Measurements from ENCODE around the gene CALM1. TPM values are rescaled to one million over a fixed set of nuclear protein-coding genes. Genes with fewer than 3 reads are reported as not detected.
A peak's percentile ranks its signal among the peaks of the same experiment; 100 is the strongest.

Gene CALM1
- total RNA-seq, 1 experiment from 2014 or later = 350 TPM

DNA sequence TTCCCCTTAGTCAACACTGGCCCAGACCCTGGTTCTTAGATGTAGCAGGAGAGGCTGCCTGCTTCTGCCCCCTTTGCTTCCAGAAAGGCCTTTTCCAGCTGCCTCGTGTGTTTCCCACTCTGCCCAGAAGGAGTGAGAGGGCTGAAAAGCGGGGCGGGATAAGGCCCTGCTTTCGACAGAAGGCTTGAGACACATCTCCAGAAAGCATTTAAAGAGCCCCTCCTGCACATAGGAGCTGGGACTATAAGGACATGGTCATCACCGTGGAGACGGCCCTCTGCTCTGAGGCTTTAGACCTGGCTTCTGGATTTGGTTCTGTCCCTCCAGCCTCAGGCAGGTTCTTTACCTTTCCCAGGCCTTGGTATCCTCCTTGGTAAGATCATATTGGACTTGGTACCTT lies 11.9 kb downstream of the CALM1 start:
- DNase-seq (ENCODE audit: low read depth) = no peak

DNA sequence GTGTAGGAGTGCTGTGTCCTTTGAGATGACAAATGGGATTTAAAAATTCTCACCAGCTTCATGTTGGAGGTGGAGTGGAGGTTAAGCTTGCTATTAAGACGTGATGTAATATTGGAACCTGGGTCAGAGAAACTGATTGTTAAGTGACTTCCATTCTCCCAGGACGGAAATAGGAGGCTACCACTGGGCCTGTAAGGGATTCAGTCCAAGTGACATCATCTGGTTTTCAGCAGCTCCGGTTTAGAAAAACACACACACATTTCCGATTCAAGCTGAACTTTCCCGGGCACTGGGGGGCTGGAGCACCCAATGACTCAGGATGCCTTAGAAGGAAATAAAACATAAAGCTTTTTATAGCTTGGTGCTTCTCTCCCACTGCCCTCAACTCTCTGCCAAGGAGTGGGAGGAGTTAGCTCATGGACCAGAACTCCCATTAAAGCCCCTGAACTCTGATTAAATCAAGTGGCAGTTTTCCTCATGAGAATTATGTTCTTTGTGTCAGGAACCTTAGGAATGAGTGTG lies 12.4 kb downstream of the CALM1 start:
- peak; percentile 94 for DNase-seq (ENCODE audit: low read depth)

DNA sequence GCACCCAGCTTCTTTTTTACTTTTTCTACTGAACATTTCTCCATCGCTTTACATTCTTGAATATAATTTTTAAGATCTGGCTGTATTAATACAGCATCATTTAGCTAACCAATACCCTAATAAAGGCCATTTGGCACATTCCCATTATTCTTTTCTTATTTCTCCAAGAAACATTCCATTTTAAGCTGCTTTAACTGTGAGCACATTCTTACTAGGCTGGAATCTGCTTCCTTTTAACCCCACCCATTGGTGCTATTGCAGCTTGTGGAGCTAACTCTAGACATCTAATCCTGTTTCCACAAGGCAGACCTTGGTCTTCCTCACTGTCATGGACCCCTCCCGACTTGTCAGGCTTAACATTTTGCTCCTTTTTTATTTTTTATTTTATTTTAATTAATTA lies 15.2 kb downstream of the CALM1 start:
- no peak for DNase-seq (ENCODE audit: low read depth)

DNA sequence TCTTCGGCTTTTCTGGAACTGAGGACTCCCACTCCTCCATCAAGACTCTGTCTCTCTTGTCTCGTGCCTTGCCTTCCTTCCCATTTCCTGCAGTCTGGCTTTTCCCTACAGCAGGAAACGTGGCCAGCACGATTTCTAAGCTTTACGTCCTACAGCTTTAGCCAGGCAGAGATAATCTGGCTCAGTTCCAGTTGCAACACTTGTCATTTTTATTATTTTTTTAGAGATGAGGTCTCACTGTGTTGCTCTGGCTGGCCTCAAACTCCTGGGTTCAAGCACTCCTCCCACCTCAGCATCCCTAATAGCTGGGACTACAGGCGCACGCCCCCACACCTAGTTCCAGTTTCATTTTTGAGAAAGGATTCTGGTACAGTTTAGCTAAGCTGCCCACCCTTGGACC lies 19.9 kb downstream of the CALM1 start:
- no peak for DNase-seq (ENCODE audit: low read depth)

DNA sequence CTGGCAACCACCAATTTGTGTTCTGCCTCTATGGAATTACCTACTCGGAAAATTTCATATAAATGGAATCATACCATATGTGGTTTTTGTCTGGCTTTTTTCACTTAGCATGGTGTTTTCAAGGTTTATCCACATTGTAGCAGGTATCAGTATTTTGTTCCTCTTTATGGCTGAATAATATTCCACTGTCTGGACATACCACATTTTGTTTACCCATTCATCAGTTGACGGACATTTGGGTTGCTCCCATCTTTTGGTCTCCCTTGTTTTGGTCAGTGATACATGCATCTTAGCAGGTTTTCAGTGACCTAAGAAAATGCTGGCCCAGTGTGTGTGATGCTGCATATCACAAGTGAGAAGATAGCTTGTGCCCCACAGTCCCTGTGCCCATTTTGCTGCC lies 21.2 kb downstream of the CALM1 start:
- DNase-seq (ENCODE audit: low read depth) = no peak

DNA sequence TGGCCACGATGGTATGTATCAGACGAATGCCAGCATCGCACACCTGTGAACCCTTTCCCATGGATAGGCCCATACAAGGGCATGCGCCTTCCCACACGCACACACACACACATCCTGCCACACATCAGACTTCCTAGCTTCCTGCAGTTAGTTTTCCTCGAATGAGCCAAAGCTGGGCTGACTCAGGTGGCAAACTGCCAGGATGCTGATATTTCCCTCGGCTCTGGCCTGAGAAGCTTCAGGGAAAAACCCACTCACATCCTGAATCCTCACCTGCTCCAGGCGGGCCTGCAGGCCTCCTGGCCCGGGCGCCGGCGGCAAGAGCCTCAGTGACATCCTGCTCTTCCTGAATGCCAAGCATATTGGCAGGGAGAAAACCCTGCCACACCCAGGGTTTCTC lies 22.4 kb downstream of the CALM1 start:
- peak; percentile 94 for DNase-seq (ENCODE audit: low read depth)

DNA sequence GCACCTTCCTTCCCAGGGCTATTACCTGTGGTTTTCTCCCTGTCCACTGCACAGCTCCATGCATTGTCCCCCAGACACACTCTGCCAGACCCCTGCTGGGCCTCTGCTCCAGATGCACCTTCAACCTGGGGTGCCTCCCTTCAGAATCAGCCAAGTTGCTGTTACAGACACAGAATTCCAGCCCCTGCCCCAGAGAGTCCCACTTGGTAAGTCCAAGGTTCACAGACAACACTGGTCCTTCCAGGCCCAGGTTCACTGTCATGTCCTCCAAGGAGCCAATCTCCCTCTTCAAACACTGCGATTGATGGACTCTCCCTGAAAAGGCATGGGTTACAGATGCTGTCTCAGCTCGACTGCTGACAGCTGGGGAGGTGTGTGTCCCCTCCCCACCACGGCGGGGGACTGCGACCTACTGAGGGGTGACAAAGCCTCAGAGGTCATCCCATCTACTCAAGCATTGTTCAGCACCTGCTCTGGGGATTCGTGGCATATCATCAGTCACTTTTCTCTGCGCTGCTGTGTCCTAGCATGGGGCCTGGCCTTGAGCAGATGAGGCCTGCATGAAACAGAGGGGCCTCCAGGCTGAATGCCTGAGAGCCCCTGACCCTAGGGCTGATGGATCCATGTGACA lies 24.3 kb downstream of the CALM1 start:
- DNase-seq (ENCODE audit: low read depth) = no peak

DNA sequence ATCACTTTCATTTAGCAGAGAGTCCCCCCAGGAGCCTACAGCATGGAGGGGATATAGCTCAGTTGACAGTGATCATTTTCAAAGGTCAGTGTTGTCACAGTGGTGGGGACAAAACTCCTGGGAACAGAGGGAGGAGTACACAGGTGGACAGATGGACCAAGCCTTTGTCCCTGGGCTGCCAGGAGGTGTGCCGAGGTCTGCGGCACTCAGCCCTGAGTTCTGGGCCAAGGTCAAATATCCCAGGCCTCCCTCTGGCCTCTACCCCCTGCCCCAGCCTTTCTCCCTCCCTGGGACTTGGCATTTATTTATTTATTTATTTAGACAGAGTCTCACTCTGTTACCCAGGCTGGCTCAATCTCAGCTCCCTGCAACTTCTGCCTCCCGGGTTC lies 24.8 kb downstream of the CALM1 start:
- no peak for DNase-seq (ENCODE audit: low read depth)

DNA sequence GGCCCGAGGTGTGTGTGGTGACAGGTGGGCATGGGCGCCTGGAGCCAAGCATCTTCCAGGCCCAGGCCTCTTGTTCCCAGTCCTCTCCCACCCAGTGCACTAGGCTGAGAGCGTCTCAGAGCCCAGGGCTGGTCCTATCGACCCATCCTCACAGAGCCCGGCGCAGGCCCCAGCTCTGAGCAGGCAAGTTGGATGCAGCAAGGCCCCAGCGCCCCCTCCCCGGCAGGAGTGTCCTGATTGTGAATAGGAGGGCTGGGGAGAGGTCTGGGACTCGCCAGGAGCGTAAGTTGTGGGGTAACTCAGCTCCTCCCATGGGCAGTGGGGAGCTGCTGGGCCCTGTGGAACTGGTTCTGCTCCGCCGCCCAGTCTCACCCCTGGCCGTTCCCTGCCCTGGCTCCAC lies 26.3 kb downstream of the CALM1 start:
- DNase-seq (ENCODE audit: low read depth) = no peak

DNA sequence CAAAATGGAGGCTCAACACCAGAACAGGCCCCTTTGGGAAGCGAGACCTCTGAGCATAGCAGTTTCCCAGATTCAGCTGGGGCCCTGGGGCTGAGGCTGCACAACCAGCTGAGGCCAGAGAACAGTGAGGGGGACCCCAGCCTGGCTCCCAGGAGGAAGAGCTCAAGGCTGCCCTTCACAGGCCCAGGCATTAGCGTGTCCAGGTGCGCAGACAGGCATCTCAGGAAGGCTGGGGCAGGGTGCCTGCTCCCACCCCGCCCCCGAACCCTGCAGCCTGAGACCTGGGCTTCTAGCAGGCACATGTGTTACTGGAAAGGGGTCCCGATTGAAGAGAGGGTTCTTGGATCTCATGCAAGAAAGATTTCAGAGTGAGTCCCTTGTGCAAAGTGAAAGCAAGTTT lies 27.2 kb downstream of the CALM1 start:
- no peak for DNase-seq (ENCODE audit: low read depth)

DNA sequence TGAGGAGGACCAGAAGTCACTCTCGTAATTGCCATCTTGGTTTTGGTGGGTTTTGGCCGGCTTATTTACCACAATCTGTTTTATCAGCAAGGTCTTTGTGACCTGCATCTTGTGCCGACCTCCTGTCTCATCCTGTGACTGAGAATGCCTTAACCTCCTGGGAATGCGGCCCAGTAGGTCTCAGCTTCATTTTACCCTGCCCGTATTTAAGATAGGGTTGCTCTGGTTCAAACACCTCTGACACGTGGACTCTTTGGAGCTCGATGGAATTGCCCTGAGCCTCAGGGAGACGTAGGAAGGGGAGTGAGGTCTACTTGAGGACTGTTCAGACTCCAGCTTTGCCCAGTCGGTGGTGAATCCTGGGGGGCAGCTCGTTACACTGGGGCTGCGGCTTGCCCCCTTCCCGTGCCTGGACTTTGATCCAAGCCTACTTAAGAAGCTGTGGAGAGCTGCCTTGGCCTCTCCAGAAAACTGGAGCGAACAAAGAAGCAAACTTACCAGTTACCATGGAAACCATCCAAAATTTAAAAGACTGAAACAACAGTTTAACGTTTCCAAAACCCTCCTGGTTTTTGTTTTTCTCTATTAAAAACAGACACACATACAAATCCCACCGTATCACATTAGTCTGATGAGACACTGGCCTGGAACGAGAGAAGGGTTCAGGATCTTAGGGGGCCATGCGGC lies 28.0 kb downstream of the CALM1 start:
- DNase-seq (ENCODE audit: low read depth) = no peak

DNA sequence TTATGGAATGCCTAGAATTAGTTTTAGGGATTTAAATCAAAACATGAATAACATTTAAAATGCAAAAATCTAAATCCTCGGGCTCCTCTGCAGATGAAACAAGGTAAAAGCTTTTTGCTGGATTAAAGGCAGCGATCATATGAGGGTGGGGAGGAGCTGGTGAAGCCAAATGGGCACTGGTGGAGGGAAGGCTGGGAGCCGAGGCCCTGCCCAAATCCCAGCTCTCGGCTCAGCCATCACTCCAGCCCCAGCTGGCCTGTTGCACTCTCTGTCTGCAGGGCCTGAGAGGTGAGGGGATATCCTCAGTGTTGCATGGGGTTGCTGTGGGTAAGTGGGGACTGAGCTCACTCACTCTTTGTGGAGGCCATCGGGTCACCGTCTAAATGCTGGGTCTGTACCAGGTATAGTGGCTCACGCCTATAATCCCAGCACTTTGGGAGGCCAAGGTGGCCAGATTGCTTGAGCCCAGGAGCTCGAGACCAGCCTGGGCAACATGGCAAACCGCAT lies 28.6 kb downstream of the CALM1 start:
- no peak for DNase-seq (ENCODE audit: low read depth)

DNA sequence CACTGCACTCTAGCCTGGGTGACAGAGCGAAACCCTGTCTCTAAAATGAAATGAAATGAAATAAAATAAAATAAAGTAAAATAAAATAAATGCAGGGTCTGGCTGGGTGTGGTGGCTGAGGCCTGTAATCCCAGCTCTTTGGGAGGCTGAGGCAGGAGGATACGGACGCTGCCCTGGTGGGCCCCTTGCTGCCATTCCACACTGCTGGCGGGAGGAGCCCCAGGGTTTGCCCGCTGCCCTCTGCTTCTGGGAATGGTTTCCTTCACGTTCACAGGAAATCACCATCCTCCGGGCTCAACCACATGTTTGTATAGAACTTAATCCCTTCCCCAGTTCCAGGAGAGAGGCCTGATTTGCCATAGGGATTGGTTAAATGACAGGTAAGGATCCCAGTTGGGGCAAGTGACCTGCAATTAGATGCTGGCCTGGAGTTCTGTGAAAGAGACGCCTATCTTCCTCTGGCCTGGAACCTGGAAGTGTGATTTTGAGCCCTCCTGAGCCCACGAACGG lies 29.3 kb downstream of the CALM1 start:
- DNase-seq (ENCODE audit: low read depth) = no peak

DNA sequence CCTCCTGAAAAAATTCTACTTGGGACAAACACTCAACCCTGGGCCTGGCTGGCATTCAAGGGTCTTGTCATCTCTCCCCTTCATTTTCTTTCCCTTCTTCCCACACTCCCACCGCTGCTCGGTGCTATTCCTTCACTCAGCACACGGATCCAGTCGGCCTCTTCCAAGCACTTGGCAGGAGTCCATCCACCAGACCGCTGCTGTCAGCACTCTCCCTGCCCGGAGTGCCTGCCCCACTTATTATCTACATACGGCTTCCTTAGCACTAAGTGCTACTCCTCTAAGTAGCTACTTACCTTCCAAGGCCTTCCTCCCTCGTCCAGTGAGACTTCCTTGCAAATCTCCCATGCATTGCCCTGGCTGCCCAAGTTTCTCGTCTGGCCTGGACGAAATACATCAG lies 29.8 kb downstream of the CALM1 start:
- no peak for DNase-seq (ENCODE audit: low read depth)

DNA sequence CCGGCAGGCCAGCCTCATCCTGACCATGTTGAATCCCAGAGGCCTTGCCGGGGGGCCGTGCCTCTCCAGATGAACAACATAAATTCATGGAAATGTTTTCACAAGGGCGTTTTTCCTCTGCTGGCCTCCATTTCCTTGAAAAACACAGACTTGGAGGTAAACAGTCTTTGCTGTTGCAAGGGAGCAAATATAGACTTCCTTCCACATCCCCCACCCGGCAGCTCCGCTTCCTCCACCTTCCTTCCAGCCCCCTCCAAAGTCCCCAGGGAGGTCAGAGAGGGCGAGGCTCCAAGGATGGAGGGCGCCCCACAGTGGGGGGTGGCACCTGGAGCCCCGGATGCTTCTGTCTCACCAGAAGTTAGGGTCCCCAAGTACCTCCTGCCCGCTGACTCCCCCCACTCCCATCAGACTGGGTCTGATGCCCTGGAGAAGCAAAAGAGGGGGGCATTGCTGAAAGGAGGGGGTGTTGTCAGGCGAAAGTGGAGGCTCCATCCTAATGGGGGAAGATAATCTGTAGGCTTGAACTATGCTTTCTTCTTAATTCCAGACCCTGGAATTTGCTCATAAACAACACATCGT lies 31.1 kb downstream of the CALM1 start:
- DNase-seq (ENCODE audit: low read depth) = no peak

DNA sequence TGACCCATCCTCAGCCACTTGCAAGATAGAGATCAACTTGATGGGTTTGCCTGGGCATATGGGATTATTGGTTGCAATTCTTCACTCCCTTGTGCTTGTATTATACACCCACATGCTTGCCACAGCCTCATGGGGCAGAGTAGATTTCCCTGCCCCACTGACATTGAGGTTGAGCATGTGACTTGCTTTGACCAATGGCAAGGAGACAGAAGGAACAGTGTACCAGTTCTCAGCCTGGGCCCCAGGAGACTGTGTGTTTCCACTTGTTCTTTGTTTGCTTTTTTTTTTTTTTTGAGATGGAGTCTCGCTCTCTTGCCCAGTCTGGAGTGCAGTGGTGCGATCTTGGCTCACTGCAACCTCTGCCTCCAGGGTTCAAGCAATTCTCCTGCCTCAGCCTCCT lies 31.8 kb downstream of the CALM1 start:
- DNase-seq (ENCODE audit: low read depth) = no peak

DNA sequence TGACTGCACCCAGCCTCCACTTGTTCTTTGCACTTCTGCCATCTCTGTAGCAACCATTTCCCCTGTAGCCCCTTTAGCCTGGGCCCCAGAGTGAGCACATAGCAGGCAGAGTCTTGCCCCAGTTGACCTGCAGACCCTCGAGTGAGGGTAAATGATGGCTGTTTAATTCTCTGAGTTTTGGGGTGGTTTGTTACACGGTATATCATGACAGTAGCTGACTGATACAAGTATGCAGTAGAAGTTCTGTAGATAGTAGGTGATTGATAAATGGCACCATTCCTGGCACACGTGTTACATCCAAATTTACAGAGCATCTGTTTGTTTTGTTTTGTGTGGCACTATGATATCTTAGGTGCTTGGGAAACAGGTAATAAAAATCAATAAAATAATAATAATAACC lies 32.4 kb downstream of the CALM1 start:
- DNase-seq (ENCODE audit: low read depth) = no peak

DNA sequence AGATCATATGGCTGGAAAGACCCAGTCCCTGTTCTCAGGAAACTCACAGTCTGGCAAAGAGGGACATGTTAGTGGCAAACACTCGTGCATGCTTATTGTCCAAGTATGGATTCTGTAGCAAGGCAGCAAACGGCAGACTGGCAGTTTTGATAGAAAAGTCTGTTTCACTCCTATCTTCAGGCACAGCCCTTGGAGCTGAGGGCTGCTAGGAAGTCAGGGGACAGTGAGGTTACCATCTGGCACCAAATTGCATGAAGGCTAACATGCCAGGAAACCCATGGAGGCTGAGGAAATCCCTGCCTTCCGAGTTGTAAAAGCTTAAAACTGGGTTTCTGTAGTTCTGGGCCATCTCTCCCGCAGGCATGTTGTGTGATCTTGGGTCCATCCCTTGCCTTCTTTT lies 32.9 kb downstream of the CALM1 start:
- DNase-seq (ENCODE audit: low read depth) = no peak

DNA sequence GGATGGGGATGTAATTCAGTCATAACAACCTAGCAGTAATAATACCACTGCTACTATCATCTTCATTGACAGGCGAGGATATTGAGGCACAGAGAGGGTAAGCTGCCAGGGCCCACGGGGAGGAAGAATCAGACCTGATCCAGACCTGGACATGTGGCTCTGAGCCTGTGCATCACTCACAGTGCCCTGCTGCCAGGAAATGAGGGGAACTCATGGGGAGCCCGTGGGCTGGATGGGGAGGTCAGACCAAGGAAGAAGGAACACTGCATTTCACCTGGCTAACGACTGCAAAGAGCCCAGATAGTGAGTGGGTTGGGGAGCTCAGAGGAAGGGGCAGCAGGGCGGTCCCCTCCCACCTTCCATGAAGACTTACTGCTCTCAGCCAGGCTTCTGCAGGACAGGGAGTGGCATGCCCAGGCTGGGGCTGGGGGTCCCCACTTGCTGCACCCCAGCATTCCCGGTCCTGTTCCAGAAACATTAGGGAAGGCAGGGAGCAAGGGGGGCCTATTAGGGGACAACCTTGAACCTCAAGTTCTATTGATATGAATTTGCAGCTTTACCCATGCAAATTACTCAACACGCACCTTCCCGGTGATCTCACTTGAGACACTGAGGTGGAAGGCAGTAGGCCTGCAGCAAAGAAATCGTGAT lies 37.7 kb downstream of the CALM1 start:
- no peak for DNase-seq (ENCODE audit: low read depth)

DNA sequence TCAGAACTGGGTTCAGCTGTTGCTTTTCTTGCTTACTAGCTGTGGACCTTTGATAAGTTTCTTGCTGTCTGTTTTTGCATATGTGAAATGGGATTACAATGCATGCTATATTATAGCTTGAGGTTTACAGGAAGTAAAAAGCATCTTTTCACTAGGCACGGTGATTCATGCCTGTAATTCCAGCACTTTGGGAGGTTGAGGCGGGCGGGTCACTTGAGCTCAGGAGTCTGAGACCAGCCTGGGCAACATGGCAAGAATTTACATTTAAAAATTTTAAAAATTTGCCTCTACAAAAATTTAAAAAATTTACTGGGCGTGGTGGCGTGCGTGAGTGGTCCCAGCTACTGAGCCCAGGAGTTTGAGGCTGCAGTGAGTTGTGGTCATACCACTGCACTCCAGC lies 42.0 kb downstream of the CALM1 start:
- DNase-seq (ENCODE audit: low read depth) = no peak

DNA sequence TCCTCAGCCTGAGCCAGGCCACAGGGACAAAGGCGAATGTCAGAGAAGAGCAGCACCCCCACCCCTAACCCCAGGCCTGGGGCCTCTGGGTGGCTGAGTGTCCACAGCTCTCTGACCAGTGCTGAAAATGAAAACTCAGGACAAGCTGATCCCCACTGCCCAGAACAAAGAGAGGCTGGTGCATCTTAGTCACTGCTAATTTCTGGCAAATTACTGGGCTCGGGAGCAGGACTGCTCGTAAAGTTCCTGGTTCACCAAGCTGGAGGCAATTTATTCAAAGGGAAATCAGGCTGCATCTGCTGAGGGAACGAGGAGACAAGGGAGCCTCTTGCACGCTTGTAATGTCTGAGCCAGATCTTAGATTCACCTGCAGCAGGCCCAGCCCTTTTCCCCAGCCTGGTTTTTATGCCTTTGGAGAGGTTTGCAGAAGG lies 43.2 kb downstream of the CALM1 start:
- DNase-seq (ENCODE audit: low read depth) = no peak

DNA sequence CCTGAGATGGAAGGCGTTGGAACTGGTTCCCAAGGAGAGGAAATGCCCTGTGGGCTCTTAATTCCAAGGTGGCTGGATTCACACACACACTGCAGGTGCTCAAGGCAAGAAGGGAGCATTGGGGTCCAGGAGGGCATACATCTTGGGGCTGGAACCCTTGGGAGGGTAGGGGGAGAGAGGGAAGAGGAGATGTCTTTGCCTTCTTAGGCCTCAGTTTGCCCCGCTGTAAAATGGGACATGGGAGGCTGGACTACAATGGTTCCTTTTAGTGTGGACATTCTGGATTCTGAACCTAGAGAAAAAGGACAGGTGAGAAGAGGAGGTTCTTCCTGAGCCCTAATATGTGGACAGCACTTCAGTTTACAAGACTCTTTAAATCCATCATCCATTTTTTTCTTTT lies 43.8 kb downstream of the CALM1 start:
- DNase-seq (ENCODE audit: low read depth) = no peak
